ENCODE measurements around the gene PTPRG. TPM values are rescaled to one million over a fixed set of nuclear protein-coding genes. Genes with fewer than 3 reads are reported as not detected.

Gene PTPRG
- total and polyA plus RNA-seq, 2 of the 13 experiments (the other 11 are each of a cell fraction or from before 2014, with no cell fraction given), result 8.0 to 25.3 TPM

- TF ChIP-seq SPEN (CRISPR knock-in tag; IDR thresholded peaks at IDR 0.05; ENCODE audit: low read depth) (no peak), NFIB (CRISPR knock-in tag; IDR thresholded peaks at IDR 0.05; ENCODE audit: borderline replicate concordance) (no peak), ATF5 (CRISPR knock-in tag; IDR thresholded peaks at IDR 0.05; ENCODE audit: low read depth) (no peak), ZSCAN21 (CRISPR knock-in tag; IDR thresholded peaks at IDR 0.05; ENCODE audit: borderline replicate concordance) (no peak), HMGXB3 (CRISPR knock-in tag; IDR thresholded peaks at IDR 0.05; ENCODE audit: borderline replicate concordance) (no peak), ZBTB3 (CRISPR knock-in tag; IDR thresholded peaks at IDR 0.05; ENCODE audit: borderline replicate concordance, low read depth) (no peak), KMT2B (CRISPR knock-in tag; IDR thresholded peaks at IDR 0.05) (no peak), MXD1 (CRISPR knock-in tag; IDR thresholded peaks at IDR 0.05) (no peak)
These were observed 606.3 kb downstream of the PTPRG start (continued) for GRCh38 chr3:62167566-62168262.

Measured in HepG2 (cell line).